HG03521 (cell line): ENCODE results near the gene WIZ.

Experiments used
- ATAC-seq: cut with Tn5 transposase; IDR thresholded peaks from one replicate; pipeline ENCODE4 v1.9.1; 2021; ENCODE audit warnings: mild to moderate bottlenecking, moderate library complexity; ENCODE audit not compliant: unreplicated experiment

The WIZ gene

DNA sequence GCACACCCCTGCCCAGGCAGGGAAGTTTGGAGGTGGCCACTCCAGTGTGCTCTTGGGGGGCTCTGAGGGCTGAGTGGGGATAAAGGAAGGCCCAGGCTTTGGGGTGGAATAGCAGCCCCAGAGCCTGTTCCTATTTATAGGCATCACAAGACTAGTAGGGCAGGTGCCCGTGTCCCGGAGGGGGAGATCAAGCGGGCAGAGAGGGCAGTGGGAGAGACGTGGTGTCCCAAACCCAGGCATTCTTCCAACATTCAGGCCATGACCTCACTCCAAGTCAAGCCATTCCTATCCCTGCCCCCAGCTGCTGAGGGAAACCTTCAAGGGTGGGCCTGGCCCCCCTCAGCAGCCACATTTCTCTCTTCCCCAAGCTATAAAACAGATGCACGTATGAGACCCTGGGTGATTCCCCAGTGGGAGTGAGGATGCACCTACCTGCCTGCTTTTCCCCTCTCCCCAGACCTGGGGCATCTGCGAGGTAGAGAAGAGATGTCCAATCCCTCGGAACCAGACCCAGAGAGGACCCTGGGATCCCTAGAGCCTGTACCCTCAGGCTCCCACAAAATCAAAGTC lies 3.9 kb downstream of the WIZ start:
- no peak for ATAC-seq

DNA sequence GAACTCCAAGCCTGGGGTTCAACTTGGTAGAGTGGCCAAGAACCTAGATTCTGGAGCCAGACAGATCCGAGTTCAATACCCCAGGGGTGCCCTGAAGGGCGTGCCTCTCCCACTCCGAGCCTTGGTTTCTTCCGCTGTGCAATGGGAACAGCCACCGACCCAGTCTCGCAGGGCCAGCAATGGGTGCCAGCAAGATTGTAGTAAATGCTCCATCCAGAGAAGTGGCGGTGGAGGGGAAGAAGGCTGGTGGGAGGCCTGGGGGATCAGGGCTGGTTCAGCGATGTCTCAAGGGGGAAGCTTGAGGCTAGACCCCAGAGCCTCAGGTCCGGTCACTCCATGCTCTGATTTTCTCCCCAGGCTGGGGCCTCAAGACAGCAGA lies 4.5 kb downstream of the WIZ start:
- ATAC-seq = no peak

DNA sequence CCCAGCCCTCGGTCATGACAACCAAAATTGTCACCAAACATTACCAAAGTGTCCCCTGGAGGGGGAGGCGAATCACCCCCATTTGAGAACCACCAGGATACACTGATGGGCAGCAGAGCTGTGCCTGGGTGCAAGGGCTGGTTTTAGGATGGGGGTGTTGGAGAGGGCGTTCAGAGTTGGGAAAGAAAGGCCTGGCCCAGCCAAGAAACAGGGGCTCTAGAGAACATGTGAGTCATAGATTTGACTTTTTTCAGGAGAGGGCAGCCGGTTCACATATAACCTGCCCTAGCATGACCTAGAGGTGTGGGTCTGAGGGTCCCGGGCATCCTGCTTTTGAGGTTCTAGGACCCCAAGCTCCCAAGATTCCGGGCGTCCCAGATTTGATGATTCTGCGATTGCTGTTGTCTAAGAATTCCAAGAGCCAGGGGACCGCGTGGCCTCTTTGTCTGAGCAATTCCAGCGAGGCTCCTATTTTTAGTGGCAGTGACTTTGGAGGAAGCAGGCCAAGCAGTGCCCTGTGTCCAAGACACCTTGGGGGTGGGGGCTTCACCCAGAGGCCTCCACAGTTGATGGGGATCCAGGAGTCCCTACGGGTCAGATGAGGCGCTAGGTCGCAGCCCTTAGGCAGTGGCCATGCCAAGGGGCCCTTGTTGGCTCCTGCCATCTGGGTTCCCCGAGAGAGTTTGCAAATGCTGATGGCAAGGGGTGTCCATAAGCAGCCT lies 5.1 kb downstream of the WIZ start:
- ATAC-seq = no peak

DNA sequence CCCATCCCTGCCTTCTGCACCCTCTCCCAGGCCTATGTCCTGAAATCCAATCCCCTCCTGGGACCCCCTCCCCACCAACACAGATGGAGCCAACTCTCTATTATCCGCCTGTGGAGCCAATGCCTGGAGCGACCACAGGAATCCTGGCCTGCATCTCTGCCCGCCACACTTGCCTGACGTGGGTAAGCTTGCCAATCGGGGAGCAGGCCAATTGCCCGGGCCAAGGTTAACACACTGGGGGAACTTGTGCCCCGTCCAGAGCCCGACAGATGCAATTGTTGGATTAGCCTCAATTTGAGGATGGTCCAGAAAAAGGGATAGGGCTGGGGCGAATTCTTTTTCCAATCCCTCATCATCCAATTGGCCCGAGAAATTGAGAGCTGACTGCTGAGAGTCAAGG lies 5.9 kb downstream of the WIZ start:
- ATAC-seq = no peak

DNA sequence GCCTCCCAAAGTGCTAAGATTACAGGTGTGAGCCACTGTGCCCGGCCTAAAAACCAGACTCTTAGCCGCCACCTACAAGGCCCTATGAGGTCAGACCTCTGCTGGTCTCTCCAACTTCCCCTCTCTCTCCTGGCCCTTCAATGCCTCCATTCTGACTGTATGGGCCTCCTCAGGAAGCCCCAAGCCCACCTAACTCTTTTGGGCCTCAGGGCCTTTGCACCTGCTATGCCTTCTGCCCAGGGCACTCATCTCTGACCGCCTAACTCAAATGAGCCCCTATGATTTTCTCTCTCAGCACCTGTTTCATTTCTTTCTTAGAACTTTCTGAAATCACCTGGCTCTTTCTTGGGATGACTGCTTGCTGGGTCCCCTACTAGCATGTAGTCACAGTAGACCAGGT lies 6.4 kb downstream of the WIZ start:
- ATAC-seq = no peak

DNA sequence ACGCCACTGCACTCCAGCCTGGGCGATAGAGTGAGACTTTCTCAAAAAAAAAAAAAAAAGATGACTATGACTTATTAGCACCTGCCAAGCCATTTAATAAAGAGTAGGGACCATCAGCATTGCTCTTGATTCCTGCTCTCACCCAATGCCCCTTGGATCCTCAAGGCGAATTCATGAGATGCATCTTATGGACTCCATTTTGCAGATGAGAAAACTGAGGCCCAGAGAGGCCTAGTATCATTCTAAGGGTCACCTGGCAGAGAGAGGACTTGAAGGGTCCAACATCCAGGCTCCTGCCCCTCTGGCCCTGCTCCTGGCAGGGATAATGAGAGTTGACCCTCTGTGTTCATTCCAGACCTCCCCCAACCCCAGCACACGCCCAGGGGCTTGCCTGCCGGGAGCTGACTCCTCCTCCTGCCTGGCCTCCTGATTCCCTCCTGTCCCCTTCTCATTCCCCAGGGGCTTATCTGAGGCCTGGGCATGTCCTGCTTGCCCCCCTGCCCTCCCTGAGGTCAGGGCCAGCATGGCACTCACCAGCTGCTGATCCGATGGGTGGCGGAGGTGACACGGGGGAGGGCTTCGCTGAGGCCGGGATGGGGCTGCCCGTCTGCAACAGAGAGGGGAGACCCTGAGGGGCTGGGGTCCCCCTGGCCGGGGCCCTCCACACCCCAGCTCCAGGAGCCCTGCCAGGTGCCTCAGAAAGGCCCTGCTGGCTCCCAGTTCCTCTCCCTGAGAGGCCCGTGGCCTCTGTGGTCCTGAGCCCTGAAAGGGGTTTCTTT lies 7.4 kb downstream of the WIZ start:
- ATAC-seq = no peak

DNA sequence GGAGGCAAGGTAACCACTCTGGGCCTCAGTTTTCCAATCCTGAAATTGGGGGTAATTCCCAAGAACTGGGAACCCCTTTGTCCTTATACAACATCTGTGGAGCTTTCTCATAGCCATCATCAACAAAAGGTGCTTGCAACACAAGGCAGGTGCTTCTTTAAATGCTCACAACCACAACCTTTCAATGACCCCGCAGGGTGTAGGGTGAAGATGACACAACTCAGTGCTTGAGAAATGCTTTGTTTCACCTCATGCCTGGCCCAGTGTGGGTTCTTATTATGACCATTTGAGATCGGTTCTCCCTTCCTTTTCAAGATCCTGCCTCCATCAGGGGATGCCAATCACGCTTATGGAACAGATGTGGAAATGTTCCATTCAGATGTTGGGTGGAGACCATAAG lies 8.4 kb downstream of the WIZ start:
- no peak for ATAC-seq

DNA sequence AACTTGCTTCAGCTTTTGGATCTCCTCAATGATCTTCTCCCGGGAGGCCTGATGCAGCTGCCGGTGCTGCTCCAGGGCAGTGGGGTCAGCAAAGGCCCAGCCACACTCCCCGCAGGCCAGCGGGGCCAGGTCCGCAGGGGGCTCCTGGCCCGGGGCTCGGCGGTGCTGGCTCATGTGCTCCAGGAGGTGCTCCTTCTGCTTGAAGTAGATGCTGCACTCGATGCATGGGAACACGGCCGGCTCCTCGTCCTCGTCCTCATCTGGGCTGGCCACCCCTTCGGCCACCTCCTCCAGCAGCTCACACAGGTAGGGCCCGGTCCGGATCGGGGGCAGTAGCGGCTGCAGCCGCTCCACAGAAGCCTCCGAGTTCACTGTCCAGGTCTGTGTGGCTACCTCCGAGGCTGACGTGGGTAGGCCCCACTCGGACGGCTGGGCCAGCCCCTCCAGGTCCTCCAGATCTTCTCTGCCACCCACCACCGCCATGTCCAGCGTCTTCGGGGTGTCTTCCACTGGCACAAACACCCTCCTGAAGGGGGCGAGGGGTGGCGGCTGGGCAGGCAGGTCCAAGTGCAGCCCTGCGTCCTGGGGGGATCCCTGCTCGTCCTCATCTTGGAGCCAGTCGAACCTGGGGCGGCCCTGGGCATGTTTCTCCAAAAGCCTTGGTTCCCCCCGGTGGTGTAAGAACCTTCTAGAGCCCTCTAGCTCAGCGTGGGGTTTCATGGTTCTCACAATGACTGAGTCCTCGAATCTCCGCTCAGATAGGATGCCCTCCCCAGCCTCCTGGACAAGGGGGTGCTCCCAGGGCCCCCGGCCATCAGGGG lies 9.7 kb downstream of the WIZ start:
- ATAC-seq = no peak

DNA sequence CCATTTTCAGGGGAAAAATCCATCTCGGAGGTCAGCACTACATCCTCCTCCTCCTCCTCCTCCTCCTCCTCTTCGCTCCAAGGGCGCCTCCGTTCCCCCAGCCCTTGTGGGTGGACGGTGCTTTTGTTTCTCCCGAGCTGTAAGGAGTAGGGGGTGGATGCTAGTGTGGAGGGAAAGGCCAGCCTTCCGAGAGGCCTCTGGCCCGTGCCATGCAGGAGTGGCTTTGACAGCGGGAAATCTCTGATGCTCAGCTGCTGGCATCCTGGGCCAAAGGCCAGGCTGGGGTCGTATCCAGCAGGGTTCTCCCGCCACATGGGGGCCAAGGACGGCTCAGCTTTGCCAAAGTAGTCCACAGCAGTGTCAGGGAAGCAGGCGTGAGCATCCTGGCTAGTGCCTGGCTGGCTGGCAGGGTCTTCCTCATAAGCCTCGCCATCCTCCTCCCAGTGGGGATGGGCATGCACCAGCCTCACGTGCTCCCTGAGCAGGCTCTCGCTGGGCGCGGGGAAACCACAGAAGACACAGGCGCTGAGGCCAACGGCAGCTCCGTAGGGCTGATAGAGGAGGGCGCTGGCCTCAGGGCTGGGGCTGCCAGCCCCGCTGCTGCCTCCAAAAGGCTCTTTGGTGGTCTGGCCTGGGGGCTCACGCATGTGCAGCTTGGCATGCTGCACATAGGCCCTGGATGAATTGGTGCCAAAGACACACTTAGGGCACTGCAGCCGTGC lies 10.5 kb downstream of the WIZ start:
- no peak for ATAC-seq

DNA sequence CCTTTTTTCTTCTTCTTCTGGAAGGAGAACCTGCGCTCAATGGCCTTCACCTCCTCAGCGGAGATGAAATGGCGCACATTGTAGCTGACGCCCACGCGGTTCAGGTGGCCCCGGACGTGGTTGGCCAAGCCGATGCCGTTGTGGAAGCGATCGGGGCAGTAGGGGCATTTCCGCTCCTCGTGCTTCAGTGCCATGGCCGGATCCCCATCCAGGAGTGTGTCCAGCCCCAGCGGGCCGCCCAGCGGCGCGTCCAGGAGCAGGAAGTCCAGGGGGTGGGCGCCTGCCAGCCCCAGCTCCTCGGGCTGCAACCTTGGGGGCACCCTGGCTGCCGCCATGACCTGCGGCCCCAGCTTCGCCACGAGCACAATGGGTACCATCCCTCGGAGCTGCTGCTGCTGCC lies 11.2 kb downstream of the WIZ start:
- no peak for ATAC-seq

DNA sequence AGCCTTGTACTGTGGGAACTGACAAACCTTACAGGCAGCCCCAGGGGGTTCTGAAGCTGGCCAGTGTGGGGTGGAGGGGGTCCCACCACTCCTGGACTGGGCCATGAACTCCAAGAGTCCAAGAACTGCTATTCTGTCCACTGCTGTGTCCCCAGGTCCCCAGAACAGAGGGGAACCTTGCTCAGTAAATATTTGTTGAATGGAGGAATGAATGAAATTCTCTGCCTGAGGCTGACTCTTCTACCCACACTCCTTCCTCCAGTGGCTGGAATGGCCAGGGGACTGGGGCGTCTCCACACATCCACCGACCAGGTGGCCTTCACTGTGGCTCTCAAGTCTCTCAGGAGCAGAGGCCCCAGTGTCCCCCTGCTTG lies 11.6 kb downstream of the WIZ start:
- no peak for ATAC-seq

DNA sequence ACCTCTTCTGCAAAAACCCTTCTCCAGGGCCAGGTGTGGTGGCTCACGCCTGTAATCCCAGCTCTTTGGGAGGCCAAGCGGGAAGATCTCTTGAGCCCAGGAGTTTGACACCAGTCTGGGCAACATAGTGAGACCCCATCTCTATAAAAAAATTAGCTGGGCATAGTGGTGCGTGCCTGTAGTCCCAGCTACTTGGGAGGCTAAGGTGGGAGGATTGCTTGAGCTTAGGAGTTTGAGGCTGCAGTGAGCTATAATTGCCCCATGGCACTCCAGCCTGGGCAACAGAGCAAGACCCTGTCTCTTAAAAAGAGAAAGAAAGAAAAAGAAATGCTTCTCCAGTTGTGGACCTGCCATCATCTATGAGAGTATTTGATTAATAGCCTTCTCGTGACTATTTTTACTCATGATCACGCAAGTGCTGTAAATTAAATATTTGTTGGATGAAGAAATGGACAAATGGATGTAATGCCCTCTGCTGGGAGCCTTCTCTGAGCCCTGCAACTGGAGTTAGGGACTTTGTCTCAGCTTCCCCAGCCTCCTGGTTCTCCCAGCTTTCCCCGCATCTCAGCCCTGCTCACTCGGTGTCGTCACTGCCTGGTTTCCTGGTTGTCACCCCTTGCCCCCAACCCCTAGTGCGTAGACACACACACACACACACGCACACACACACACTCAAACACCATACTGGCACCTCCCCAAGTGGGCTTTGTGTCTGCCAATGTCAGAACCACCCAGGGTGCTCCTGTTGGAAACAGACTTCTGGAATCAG lies 12.2 kb downstream of the WIZ start:
- no peak for ATAC-seq

DNA sequence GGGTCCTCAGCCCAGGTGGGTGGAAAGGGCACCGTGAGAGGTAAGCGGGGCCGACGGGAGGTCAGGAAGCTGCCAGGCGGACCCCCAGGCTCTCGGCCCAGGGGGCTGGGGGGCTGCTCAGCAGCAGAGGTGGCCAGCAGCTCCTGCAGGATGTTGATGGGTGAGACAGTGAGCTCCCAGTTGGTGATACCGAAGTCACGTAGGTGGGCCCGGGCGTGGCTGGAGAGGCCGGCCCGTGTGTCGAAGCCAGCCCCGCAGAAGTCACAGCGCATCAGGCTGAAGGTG lies 13.0 kb downstream of the WIZ start:
- no peak for ATAC-seq

DNA sequence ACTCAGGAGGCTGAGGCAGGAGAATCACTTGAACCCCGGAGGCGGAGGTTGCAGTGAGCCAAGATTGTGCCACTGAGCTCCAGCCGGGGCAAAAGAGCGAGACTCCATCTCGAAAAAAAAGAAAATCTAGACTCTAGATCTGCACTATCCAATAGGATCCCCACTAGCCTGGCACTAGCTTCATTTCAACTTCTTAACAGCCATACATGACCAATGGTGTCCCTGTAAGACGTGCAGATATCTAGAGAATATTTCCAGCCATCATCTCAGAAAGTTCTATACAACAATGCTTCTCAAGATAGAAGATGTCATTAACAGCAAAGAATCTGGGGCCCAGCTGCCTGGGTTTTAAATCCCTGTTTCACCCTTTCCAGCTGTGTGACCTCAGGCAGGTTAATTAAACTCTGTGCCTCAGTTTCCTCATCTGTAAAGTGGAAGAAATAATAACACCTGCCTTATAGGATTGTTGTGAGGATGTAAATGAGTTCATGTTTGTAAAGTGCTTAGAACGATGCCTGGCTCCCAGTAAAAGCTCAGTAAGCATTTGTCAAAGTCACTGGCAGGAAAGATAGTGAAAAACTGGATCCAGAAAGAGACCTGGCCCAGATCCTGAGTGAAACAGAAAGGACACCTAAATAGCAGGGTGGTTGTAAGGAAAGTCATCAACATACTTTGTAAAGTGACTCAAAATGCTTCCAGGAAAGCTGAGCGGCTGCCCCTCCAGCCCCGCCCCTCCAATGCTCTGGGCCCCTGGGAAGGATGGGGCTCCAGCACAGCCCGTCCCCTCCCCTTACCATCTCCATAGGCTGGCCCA lies 13.5 kb downstream of the WIZ start:
- ATAC-seq = no peak

DNA sequence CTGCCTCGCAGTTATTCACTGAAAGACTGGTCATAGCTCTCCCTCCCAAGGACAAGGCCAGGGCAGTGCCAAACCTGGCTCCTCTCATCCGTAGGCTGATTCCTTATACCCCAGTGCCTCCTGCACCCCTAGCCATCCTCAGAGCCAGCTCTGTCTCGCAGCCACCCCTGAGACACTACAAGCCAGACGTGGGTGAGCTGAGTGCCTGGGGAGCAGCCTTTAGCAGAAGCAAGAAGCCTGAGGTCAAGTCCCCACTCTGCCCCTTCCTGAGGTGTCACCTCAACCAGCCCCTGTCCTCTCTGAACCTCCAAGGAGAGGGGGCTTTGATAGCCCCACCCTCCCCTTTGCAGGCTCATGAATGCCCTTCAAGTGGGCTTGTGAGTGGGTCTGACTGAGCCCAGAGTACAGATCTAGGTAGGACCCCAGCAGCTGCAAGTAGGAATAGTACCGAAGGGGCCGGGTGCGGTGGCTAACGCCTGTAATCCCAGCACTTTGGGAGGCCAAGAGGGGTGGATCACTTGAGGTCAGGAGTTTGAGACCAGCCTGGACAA lies 16.2 kb downstream of the WIZ start:
- no peak for ATAC-seq

DNA sequence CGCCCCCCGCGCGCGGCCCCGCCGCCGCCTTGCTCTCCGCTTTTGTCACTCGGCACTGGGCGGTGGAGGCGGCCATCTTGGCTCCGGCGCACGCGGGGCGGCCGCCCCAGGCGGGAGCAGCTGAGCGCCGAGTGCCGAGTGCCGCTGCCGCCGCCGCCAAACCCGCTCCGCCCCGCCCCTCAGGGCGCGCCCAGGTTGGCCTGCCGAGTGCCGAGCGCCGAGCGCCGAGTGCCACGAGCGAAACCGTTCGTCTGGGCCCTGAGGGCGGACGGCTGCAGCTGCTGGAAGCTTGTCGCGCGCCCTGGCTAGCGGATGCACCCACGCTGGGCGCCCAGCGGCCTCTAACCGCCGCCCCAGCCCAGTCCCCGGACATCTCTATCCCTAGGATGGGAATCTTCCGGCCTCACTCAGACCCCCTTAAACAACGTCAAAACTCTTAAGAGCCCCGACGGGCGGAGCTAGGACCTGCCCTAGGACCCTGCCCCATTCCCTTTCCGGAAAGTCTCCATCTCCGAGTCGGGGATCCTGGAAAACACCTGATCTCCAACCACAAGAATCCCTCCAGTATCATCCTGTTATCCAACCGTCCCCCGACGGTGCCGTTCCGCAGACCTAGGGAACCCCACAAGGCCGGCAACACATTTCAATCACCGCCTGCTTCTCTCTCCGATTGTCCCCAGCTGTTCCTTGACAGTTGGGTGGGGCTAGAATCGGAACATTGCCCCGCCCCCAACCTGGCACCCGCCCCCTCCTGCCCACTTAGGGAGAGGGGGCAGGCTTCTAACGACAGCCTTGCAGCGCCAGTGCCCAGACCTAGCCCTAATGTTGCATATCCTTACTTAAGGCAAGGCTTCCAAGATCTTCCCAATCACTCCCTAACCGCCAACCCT lies 16.9 kb downstream of the WIZ start:
- ATAC-seq = peak; percentile 77

DNA sequence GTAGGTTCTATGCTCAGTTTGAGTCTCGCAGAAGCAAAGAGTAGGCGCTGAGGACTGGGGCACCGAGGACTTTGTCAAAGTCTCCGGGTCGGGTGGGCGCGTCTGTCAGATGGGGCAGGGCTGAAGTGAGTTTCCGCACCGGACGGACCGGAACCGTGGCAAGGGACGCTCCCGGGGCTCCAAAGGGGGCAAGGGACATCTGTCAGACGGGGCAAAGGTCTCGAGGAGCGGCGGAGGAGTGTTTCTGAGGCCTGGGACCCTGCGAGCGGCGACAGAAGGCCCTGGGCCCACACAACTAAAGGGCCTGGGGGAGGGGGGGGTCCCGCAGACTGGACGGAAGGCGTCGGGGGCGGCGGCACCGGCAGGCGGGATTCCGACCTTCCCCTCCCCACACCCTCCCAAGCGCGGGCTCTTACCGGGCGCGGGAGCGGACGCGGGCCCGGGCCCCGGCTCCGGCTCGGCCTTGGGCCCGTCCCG lies 17.7 kb downstream of the WIZ start:
- ATAC-seq = no peak

DNA sequence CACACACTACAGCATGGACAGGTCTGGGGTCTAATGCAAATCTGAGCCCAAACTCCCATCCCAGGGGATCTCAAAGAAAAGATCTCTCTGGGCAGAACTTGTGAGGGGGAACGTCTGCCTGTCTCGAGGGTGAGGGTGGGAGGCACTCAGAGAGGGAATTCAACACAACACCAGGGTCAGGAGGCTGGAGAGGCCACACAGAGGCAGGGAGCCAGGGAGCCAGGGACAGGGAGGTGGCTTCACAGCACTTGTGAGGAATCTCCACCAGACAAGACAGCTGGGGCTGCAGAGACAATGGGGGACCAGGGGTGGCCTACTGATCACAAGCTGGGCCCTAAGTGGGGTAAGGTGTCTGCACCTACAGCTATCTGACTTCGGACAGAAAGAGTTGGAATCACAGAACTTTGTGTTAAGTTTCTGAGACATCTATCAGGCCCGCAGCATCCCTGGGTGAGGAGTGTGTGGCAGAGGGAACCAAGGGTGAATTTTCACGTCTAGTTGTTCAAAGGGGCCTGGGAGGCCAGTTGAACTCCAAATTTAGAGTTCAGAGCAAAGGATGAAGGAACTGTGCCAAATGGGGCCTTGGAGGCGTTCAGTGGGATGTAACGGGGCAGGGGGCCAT lies 18.2 kb downstream of the WIZ start:
- no peak for ATAC-seq
